Uterus (tissue), 4 donors: ENCODE measurements around the gene IL17RD. TPM values are rescaled to one million over a fixed set of nuclear protein-coding genes. Genes with fewer than 3 reads are reported as not detected.

ENCODE experiments used
- DNase-seq, 2 donors: peaks; one replicate each; pipeline ENCODE4 v3.0.0-alpha.2; 2019 to 2020
- H3K27ac ChIP-seq, 2 donors: fragments of 200-600 bp; sonication (generic); 1 replicate in 1 of 2; 2 replicates in 1 of 2; pipeline ENCODE4 v1.5.1; 2016 to 2018
- H3K27me3 ChIP-seq, 2 donors: fragments of 200-600 bp; sonication (generic); one replicate each; pipeline ENCODE4 v1.5.1; 2018 to 2019; ENCODE audit warnings: control low read depth in 1 of 2
- H3K36me3 ChIP-seq, 2 donors: fragments of 200-600 bp; sonication (generic); one replicate each; pipeline ENCODE4 v1.5.1; 2019; ENCODE audit warnings: control low read depth in 1 of 2
- H3K4me1 ChIP-seq, 2 donors: fragments of 200-600 bp; sonication (generic); one replicate each; pipeline ENCODE4 v1.5.1; 2018 to 2019; ENCODE audit warnings: control low read depth in 1 of 2
- H3K4me3 ChIP-seq, 2 donors: fragments of 200-600 bp; sonication (generic); 1 replicate in 1 of 2; 2 replicates in 1 of 2; pipeline ENCODE4 v1.5.1; 2018 to 2019; ENCODE audit warnings: mild to moderate bottlenecking in 1 of 2
- H3K9me3 ChIP-seq, 2 donors: fragments of 200-600 bp; sonication (generic); one replicate each; pipeline ENCODE4 v1.5.1; 2019; ENCODE audit warnings: control low read depth in 1 of 2
- POLR2A ChIP-seq, 2 donors: fragments of 450-650 bp; IDR thresholded peaks; one replicate each; pipeline ENCODE4 v1.6.1; 2016; ENCODE audit warnings: antibody characterized with exemption in 2 of 2, mild to moderate bottlenecking in 1 of 2, moderate library complexity in 1 of 2
- intact Hi-C: fragments of 100-400 bp; cut with DNase I; formaldehyde crosslinking; loops from one replicate; pipeline ENCODE4 v1.15.1; 2023; ENCODE audit warnings: low total_unique reads
- total RNA-seq, 4 donors: library from RNA; depleted of rRNA in 3 of 4; stranded (reverse); fragments of >200 nt in 3 of 4; gene quantifications; one replicate each; pipeline versions ENCODE4 v1.1.0 to v1.2.4, GENCODE V29; 2014 to 2023
- TF ChIP-seq, protein P1 (sequence below), 4 experiments: fragments of 200-600 bp in 2 of 4; fragments of 450-650 bp in 2 of 4; sonication (generic) in 2 of 4; IDR thresholded peaks; one replicate each; pipeline ENCODE4 v1.5.1; 2016 to 2019; ENCODE audit warnings: antibody characterized with exemption in 4 of 4, mild to moderate bottlenecking in 2 of 4, moderate library complexity in 1 of 4
- donor health status: DM: yes; HTN: yes; CAD: no.

Gene IL17RD
- total RNA-seq, 4 donors from 2014 or later: 19.0 to 95.9 (median 52.5) TPM

DNA sequence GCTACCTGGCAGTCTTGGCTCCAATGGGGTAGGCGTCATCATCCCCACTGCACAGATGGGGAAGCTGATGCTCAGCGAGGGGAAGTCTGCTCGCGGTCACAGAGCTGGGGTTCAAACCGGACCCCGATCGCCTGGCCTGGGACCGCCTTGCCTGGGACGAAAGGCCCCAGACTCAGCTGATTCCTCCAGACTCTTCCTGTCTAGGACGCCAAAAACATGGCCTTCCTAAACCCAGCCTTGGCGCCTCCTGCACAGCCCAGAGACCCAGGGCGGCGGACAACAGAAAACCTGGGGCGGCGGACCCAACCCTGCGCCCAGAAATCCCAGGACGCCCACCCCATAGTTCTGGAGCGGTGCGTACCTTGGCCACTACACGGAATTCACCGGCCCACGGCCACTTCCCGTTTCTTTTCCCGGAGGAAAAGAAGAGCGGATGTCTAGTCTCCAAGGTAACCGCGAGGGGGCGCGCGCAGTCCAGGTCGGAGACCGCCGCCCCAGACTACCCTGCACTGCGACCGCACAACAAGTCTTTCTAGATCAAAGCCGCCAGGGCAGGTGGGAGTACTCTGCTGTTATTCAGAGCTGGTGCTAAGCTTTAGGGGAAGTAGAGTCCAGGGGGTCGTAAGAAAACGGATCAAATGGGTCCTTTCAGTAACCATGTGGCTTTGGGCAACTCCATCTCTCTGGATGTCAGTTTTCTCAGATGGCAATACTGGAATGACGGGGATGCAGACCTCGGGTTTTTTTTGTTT is 4.9 kb upstream of the IL17RD start:
- H3K36me3 ChIP-seq: no peaks in the 10 kb centered on the region
- H3K9me3 ChIP-seq: no peaks in the 10 kb centered on the region
- peak overlapping the region; percentile 22 to 40 for H3K4me3 ChIP-seq
- intact Hi-C loops: loop anchor here (10.0 kb wide), 2 partner anchors 55 to 65 kb away; partner anchors contain the start of gene APPL1
- H3K27ac ChIP-seq: no peak overlapping the region
- TF ChIP-seq, protein P1, sequence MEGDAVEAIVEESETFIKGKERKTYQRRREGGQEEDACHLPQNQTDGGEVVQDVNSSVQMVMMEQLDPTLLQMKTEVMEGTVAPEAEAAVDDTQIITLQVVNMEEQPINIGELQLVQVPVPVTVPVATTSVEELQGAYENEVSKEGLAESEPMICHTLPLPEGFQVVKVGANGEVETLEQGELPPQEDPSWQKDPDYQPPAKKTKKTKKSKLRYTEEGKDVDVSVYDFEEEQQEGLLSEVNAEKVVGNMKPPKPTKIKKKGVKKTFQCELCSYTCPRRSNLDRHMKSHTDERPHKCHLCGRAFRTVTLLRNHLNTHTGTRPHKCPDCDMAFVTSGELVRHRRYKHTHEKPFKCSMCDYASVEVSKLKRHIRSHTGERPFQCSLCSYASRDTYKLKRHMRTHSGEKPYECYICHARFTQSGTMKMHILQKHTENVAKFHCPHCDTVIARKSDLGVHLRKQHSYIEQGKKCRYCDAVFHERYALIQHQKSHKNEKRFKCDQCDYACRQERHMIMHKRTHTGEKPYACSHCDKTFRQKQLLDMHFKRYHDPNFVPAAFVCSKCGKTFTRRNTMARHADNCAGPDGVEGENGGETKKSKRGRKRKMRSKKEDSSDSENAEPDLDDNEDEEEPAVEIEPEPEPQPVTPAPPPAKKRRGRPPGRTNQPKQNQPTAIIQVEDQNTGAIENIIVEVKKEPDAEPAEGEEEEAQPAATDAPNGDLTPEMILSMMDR (IDR thresholded peaks at IDR 0.05): peak; percentile 83 to 90 (median 88)
- no peak for TF ChIP-seq POLR2A (IDR thresholded peaks at IDR 0.05)
- H3K4me1 ChIP-seq: no peaks in the 10 kb centered on the region
- no peaks in the 10 kb centered on the region for H3K27me3 ChIP-seq
- DNase-seq: peak; percentile 73 to 77

DNA sequence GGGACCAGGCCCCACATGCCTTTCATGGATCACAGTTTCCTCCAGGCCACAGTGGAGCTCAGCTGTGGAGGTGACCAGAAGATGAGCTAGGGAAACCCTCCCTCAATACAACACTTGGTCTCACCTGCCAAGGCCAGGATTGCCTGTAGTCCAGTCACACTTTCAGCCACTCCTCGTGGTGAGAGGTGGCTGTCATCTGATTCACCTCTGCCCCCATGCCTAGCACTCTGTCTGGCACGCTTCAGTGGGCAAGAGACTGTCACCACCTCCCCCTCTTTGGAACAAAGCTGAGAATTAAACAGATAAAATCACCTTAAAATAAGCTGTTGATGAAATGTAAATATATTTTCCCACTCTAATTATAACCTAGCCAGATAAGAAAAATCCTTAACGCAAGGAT is 4.0 kb upstream of the IL17RD start:
- no peaks in the 10 kb centered on the region for H3K36me3 ChIP-seq
- no peak overlapping the region for H3K4me3 ChIP-seq
- no peak for DNase-seq
- H3K27ac ChIP-seq: no peak overlapping the region
- H3K9me3 ChIP-seq: no peaks in the 10 kb centered on the region
- H3K27me3 ChIP-seq: no peaks in the 10 kb centered on the region
- TF ChIP-seq POLR2A (IDR thresholded peaks at IDR 0.05): no peak
- TF ChIP-seq, protein P1 (IDR thresholded peaks at IDR 0.05): no peak
- no peaks in the 10 kb centered on the region for H3K4me1 ChIP-seq
- intact Hi-C loops: loop anchor here (10.0 kb wide), 2 partner anchors 56 to 64 kb away; partner anchors contain the start of gene APPL1

DNA sequence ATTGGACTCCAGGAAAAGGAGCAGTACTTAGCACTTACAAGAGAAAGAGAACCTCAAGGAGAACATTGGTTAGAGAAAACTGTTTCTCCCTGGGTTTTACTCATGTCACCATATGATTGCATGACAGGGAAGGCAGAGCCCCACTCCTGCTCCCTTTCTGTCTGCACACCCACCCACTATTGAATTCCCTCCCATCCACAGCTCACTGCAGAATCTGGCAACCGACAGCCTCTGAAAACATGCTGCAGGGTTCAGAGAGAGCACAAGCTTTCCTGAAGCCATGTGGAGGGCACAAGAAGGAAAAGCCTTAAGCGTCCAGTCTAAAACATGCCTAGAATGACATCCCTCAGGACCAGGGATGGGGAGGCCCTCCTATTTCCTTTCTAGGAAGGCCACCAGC is 3.0 kb upstream of the IL17RD start:
- Histone ChIP-seq H3K27ac (no peak overlapping the region), H3K36me3 (no peaks in the 10 kb centered on the region), H3K4me1 (peaks cover 0 to 1% of the 10 kb centered on the region in 2 donors), H3K9me3 (no peaks in the 10 kb centered on the region), H3K27me3 (no peaks in the 10 kb centered on the region), H3K4me3 (no peak overlapping the region)
- no peak for DNase-seq
- TF ChIP-seq, protein P1 (IDR thresholded peaks at IDR 0.05): no peak
- no peak for TF ChIP-seq POLR2A (IDR thresholded peaks at IDR 0.05)
- intact Hi-C loops: loop anchor here (10.0 kb wide), 2 partner anchors 57 to 63 kb away; partner anchors contain the start of gene APPL1

DNA sequence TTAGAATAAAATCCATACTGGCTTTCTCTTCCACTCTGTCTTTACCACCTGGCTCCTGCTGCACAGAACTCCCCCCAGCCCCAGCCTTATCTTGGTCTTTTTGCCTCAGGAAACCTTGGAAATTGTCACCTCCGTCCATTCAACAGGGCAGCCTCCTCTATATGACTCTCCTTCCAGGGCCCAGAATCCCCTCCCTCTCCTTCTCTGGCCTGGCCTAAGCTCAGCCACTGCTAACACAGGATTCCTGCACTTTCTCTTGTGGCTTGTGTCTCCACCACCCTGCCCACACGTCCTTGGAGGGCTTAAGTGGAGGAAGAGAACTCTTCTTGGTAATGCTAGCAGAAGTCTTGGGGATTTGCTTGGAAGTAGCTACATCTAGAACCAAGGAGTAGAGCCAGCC is 1.5 kb upstream of the IL17RD start:
- Histone ChIP-seq H3K27me3 (no peaks in the 10 kb centered on the region), H3K27ac (no peak overlapping the region), H3K4me1 (peaks cover 5 to 8% of the 10 kb centered on the region in 2 donors), H3K36me3 (no peaks in the 10 kb centered on the region), H3K4me3 (no peak overlapping the region), H3K9me3 (no peaks in the 10 kb centered on the region)
- TF ChIP-seq POLR2A (IDR thresholded peaks at IDR 0.05): no peak
- TF ChIP-seq, protein P1 (IDR thresholded peaks at IDR 0.05): no peak
- intact Hi-C loops: loop anchor here (10.0 kb wide), 2 partner anchors 58 to 62 kb away; partner anchors contain the start of gene APPL1
- no peak for DNase-seq

DNA sequence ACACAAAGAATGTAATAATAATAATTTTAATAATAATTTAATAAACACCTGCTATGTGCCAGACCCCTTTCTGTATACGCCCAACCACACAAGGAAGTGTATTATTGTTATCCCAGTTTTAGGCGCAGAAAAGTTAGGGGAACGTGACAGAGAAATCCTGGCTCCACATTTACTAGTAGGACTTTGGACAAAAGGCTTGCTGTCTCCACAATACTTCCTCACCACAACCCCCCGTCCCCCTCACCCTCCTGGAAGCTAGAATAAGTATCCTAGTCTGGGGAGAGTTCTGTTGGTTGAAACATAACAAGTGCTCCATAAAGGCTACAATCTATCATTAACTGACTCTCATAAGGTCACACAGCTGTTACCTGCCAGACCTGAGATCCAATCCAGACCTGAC is 488 bp upstream of the IL17RD start:
- H3K27me3 ChIP-seq: no peaks in the 10 kb centered on the region
- TF ChIP-seq, protein P1 (IDR thresholded peaks at IDR 0.05): no peak
- TF ChIP-seq POLR2A (IDR thresholded peaks at IDR 0.05): no peak
- peaks cover 11% of the 10 kb centered on the region in 2 donors for H3K4me1 ChIP-seq
- no peak overlapping the region for H3K4me3 ChIP-seq
- H3K27ac ChIP-seq: peak overlapping the region in 1 of 2 donors; percentile 28
- no peaks in the 10 kb centered on the region for H3K9me3 ChIP-seq
- intact Hi-C loops: loop anchor here (10.0 kb wide), 2 partner anchors 59 to 61 kb away; partner anchors contain the start of gene APPL1
- DNase-seq: no peak
- no peaks in the 10 kb centered on the region for H3K36me3 ChIP-seq
